GM19463 (cell line): ENCODE data around the gene HAPSTR1.
"Not testable (repeated sequence)": the region's sequence is repeated elsewhere in the genome, so short reads cannot be mapped to it uniquely, and the experiment has no call there.

Source experiments
- ATAC-seq: cut with Tn5 transposase; IDR thresholded peaks from one replicate; pipeline ENCODE4 v1.9.1; 2021; ENCODE audit warnings: mild to moderate bottlenecking, moderate library complexity; ENCODE audit not compliant: unreplicated experiment

HAPSTR1 gene

GRCh38 chr16:9090960-9091866 is at the start of gene HAPSTR1:
Gene HAPSTR1 (plus strand): TSS chr16:9091644. CDS start chr16:9092045, 401 bp downstream.
- peak; percentile 88 for ATAC-seq

DNA sequence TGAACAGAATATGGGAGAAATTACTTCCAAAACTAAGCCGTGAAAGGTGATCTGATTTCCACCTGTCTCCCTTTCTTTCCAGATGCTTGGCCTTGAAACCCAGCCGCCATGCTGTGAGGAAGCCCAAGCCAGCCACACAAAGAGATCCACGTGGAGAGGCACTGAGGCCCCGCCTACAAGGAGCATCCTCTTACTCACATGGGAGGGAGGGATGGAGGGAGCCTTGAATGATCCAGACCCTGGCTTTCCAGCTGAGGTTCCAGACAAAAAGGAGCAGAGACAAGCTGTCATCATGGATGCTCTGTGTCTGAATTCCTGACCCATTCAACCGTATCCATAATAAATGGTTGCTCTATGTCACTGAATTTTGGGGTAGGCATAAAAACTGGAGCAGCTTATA is 48.9 kb upstream of the HAPSTR1 start:
- ATAC-seq: no peak

DNA sequence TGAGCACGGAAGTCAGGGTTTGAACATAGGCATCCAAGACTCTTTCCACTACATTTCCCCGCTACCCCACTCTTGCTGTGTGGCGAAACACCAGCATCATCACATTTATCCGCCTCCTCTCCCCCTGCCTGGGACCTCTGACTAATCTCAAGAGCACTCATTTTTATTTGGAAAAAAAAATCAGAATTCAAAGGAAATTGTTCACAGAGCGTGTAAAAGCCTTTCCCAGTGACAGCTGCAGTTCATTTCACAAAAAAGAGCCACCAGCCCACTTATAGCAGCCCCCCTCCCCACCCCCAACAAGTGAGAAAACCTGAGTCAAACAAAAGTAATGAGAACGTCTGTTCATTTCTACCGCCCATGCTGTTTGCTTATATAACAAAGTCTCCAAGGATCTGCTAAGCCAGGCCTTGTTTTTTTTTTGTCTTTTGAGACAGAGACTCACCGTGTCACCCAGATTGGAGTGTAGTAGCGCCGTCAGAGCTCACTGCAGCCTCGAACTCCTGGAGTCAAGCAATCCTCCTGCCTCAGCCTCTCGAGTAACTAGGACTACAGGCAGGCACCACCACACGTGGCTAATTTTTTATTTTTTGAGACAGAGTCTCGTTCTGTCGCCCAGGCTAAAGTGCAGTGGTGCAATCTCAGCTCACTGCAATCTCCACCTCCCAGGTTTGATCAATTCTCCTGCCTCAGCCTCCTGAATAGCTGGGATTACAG is 48.3 kb upstream of the HAPSTR1 start:
- no peak for ATAC-seq

- not testable (repeated sequence) for ATAC-seq
Observed at GRCh38 chr16:9045562-9045961, 45.9 kb upstream of the HAPSTR1 start.

GRCh38 chr16:9046667-9047055 is 44.8 kb upstream of the HAPSTR1 start:
- no peak for ATAC-seq

- ATAC-seq: peak; percentile 77
Observed at GRCh38 chr16:9047689-9048301, 43.6 kb upstream of the HAPSTR1 start.

GRCh38 chr16:9048302-9048700 is 43.1 kb upstream of the HAPSTR1 start:
- no peak for ATAC-seq

- ATAC-seq: no peak
Observed at GRCh38 chr16:9049241-9049640, 42.2 kb upstream of the HAPSTR1 start.

- ATAC-seq: no peak
Observed at GRCh38 chr16:9050102-9050830, 41.2 kb upstream of the HAPSTR1 start.

DNA sequence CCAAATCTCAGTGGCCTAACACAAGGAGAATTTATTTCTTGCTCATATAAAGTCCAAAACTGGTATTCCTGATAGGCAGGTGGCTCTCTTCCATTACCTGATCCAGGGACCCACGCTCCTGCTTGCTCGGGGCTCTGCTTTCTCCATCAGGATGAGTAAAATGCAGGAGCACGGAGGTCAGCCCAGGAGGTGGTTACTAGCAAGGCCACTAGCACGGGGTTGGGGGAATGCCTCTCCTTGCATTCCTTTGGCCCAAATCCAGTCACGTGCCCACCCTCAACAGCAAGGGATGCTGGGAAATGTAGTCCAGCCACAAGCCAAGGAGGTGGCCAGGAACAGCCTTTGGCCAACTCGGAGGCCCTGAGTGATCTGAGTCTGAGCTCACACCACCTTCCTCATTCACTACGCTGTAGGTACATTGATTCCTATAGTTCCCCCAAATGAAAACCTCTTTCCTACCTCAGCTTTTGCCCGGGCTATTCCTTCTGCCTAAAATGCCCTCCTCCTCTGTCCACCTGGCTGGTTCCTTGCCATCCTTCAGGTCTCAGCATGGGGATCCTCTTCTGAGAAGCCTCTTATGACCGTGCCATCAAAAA is 38.3 kb upstream of the HAPSTR1 start:
- ATAC-seq: peak; percentile 60

DNA sequence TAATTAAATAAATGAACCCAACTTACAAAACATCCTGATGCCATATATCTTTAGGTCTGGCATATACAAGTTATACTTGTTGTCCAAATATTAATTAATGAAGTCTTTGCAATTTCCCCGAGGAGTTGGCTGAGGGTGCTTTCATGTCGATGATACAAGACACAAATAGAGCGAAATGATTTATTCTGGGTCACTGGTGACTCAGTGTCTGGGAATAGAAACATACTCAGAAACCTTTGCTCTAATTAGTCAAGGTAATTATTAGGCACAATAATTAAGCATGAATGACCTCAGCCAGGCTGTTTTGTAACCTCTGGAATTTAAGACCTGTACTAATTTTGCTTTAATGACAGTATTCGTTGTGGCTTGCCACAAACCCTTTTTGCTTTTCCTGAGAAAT is 37.0 kb upstream of the HAPSTR1 start:
- no peak for ATAC-seq

DNA sequence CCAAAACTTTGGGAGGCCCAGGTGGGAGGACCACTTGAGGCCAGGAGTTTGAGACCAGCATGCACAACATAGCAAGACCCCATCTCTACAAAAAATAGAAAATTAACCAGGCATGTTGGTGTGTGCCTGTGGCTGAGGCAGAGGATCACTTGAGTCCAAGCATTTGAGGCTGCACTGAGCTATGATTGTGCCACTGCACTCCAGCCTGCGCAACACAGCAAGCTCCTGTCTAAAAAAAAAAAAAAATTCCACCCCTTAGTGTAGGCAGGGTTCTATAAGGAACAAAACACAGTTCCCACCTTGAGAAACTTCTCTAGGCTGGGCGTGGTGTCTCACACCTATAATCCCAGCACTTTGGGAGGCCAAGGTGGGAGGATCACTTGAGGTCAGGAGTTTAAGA is 36.3 kb upstream of the HAPSTR1 start:
- ATAC-seq: no peak

GRCh38 chr16:9055661-9056060 is 35.8 kb upstream of the HAPSTR1 start:
- no peak for ATAC-seq

DNA sequence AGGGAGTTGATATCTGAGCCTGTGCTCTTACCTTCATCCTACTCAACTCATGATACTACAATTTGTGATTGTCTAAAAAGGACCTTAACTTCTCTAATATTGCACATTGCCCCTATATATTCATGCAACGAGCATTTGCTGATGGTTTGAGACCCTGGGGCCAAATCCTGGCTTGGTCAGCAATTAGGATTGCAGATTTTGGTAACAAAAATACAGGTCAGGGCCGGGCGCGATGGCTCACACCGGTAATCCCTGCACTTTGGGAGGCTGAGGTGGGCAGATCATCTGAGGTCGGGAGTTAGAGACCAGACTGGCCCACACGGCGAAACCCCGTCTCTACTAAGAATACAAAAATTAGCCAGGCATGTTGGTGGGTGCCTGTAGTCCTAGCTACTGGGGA is 35.4 kb upstream of the HAPSTR1 start:
- no peak for ATAC-seq

- no peak for ATAC-seq
Observed at GRCh38 chr16:9058211-9058610, 33.2 kb upstream of the HAPSTR1 start.

- no peak for ATAC-seq
Observed at GRCh38 chr16:9060225-9060624, 31.2 kb upstream of the HAPSTR1 start.

DNA sequence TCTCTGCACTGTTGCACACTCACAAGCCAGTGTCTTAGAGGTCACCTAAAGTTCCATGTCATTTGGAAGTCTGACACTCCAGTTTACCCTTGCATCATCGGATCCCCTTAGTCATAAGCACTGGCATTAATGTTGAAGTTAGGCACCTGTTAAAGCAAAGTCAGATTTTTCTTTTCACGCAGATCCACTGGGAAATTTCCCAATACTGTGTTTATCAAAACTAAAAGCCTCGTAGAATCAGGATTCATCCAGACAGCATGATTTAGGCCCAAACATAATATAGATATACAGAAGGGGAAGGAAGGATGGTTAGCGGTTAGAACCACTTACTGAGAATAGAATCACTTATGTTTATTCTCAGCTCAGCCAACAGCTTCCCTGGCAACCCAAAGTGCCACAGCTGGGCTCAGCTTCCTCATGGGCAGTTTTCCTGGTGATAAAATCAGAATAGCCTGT is 30.1 kb upstream of the HAPSTR1 start:
- peak; percentile 51 for ATAC-seq

GRCh38 chr16:9062301-9062700 is 29.1 kb upstream of the HAPSTR1 start:
- ATAC-seq: no peak

DNA sequence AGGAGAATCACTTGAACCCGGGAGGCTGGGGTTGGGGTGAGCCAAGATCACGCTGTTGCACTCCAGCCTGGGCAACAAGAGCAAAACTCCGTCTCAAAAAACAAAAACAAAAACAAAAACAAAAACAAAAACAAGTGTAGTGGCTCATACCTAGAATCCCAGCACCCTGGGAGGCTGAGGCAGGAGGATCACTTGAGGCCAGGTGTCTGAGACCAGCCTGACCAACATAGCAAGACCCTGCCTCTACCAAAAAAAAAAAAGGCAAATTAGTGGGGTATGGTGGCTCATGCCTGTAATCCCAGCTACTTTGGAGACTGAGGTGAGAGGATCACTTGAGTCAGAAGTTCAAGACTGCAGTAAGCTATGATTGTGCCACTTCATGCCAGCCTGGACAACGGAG is 26.4 kb upstream of the HAPSTR1 start:
- ATAC-seq: no peak

GRCh38 chr16:9068886-9069285 is 22.6 kb upstream of the HAPSTR1 start:
- no peak for ATAC-seq

DNA sequence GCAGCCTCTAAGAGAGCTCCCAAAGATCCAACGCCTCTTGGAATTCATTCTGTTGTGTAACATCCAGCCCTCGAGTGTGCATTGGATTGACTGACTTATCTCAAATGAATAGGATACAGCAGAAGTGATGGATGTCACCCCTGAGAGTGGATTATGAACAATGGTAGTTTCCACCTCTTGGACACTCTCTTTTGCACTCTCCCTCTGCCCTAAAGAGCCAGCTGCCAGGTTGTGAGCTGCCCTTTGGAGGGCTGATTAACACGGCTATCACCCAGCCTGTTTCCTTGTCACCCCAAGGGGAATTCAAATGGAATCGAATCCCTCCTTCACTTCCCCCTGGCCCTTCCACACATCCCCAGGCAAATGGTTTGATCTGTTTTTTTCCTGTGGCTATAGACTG is 21.2 kb upstream of the HAPSTR1 start:
- no peak for ATAC-seq
